ENCODE results near the gene GNAI3. TPM values are rescaled to one million over a fixed set of nuclear protein-coding genes. Genes with fewer than 3 reads are reported as not detected.

Gene GNAI3
- polyA plus RNA-seq, 1 donor (not counting 4 experiments of a cell fraction or from before 2014, with no cell fraction given) = 14.1 TPM

GRCh38 chr1:109499661-109500536 lies 48.5 kb upstream of the GNAI3 start:
- Histone ChIP-seq H3K79me2 (ENCODE audit: control insufficient read depth, insufficient read depth, low read length) (peaks cover 7% of the 10 kb centered on the region), H3K27me3 (ENCODE audit: control insufficient read depth, extremely low read depth, insufficient read depth, low read length) (no peaks in the 10 kb centered on the region), H3K4me1 (ENCODE audit: control insufficient read depth, extremely low read depth, insufficient read depth, low read length) (peaks cover 16% of the 10 kb centered on the region), H3K9me1 (ENCODE audit: control insufficient read depth, extremely low read depth, insufficient read depth, low read length) (no peaks in the 10 kb centered on the region), H3K9ac (ENCODE audit: control insufficient read depth, extremely low read depth, insufficient read depth, low read length) (no peak overlapping the region), H3K4me2 (ENCODE audit: control insufficient read depth, extremely low read depth, insufficient read depth, low read depth, low read length) (peak overlapping the region; percentile 63), H3K36me3 (ENCODE audit: control insufficient read depth in 2 of 2, extremely low read depth in 1 of 2, insufficient read depth in 2 of 2, low read length in 2 of 2) (peaks cover 8 to 12% of the 10 kb centered on the region in 2 experiments), H4K20me1 (ENCODE audit: control insufficient read depth, extremely low read depth, insufficient read depth, low read length) (no peaks in the 10 kb centered on the region), H3K4me3 (ENCODE audit: control insufficient read depth in 2 of 3, extremely low read depth in 1 of 3, insufficient read depth in 2 of 3, low read depth in 1 of 3, low read length in 3 of 3) (no peak overlapping the region), H3K27ac (ENCODE audit: control insufficient read depth, insufficient read depth, low read length) (peak overlapping the region; percentile 27), H2AFZ (ENCODE audit: control insufficient read depth, low read length) (peak overlapping the region; percentile 40), H3K9me3 (ENCODE audit: control insufficient read depth, low read depth, low read length) (no peaks in the 10 kb centered on the region)
- no peak for TF ChIP-seq EZH2 (IDR thresholded peaks at IDR 0.05; ENCODE audit: low read length)
- TF ChIP-seq, protein P1, sequence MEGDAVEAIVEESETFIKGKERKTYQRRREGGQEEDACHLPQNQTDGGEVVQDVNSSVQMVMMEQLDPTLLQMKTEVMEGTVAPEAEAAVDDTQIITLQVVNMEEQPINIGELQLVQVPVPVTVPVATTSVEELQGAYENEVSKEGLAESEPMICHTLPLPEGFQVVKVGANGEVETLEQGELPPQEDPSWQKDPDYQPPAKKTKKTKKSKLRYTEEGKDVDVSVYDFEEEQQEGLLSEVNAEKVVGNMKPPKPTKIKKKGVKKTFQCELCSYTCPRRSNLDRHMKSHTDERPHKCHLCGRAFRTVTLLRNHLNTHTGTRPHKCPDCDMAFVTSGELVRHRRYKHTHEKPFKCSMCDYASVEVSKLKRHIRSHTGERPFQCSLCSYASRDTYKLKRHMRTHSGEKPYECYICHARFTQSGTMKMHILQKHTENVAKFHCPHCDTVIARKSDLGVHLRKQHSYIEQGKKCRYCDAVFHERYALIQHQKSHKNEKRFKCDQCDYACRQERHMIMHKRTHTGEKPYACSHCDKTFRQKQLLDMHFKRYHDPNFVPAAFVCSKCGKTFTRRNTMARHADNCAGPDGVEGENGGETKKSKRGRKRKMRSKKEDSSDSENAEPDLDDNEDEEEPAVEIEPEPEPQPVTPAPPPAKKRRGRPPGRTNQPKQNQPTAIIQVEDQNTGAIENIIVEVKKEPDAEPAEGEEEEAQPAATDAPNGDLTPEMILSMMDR (optimal IDR thresholded peaks at IDR 0.05 in 1 of 3, IDR thresholded peaks at IDR 0.05 in 1 of 3, conservative IDR thresholded peaks at IDR 0.05 in 1 of 3; ENCODE audit: extremely low read depth in 1 of 3, insufficient read depth in 2 of 3, low read length in 3 of 3) = peak; percentile 73 to 84 (median 79)
- DNase-seq (ENCODE audit: low read depth, low spot score) (peak; percentile 55), FAIRE-seq (peak; percentile 39)
- dilution Hi-C loops (cut with MboI; ENCODE audit: extremely low pct_ligation_motif_present, low sequenced_read_pairs) = no loop called here

- dilution Hi-C loops (cut with MboI; ENCODE audit: extremely low pct_ligation_motif_present, low sequenced_read_pairs) = no loop called here
- FAIRE-seq = no peak
Observed at GRCh38 chr1:109500941-109501381, 47.5 kb upstream of the GNAI3 start.

More at GRCh38 chr1:109500941-109501381, 47.5 kb upstream of the GNAI3 start:
- H3K27ac ChIP-seq (ENCODE audit: control insufficient read depth, insufficient read depth, low read length) = no peak overlapping the region
- TF ChIP-seq, protein P1 (optimal IDR thresholded peaks at IDR 0.05 in 1 of 3, IDR thresholded peaks at IDR 0.05 in 1 of 3, conservative IDR thresholded peaks at IDR 0.05 in 1 of 3; ENCODE audit: extremely low read depth in 1 of 3, insufficient read depth in 2 of 3, low read length in 3 of 3) = no peak
- no peak for TF ChIP-seq EZH2 (IDR thresholded peaks at IDR 0.05; ENCODE audit: low read length)
- H3K9me3 ChIP-seq (ENCODE audit: control insufficient read depth, low read depth, low read length) = no peaks in the 10 kb centered on the region
- peaks cover 5 to 10% of the 10 kb centered on the region in 2 experiments for H3K36me3 ChIP-seq (ENCODE audit: control insufficient read depth in 2 of 2, extremely low read depth in 1 of 2, insufficient read depth in 2 of 2, low read length in 2 of 2)
- H3K4me1 ChIP-seq (ENCODE audit: control insufficient read depth, extremely low read depth, insufficient read depth, low read length) = peaks cover 16% of the 10 kb centered on the region
- H3K9me1 ChIP-seq (ENCODE audit: control insufficient read depth, extremely low read depth, insufficient read depth, low read length) = no peaks in the 10 kb centered on the region
- no peak overlapping the region for H3K9ac ChIP-seq (ENCODE audit: control insufficient read depth, extremely low read depth, insufficient read depth, low read length)
- no peak overlapping the region for H2AFZ ChIP-seq (ENCODE audit: control insufficient read depth, low read length)
- no peaks in the 10 kb centered on the region for H4K20me1 ChIP-seq (ENCODE audit: control insufficient read depth, extremely low read depth, insufficient read depth, low read length)
- H3K4me3 ChIP-seq (ENCODE audit: control insufficient read depth in 2 of 3, extremely low read depth in 1 of 3, insufficient read depth in 2 of 3, low read depth in 1 of 3, low read length in 3 of 3) = no peak overlapping the region
- peaks cover under 1% of the 10 kb centered on the region for H3K79me2 ChIP-seq (ENCODE audit: control insufficient read depth, insufficient read depth, low read length)
- H3K27me3 ChIP-seq (ENCODE audit: control insufficient read depth, extremely low read depth, insufficient read depth, low read length) = no peaks in the 10 kb centered on the region
- H3K4me2 ChIP-seq (ENCODE audit: control insufficient read depth, extremely low read depth, insufficient read depth, low read depth, low read length) = no peak overlapping the region
- DNase-seq (ENCODE audit: low read depth, low spot score) = no peak
